ENCODE measurements around the gene HEATR1.

GRCh38 chr1:236541710-236542109 is 62.6 kb downstream of the HEATR1 start:
- TF ChIP-seq POLR2A (IDR thresholded peaks at IDR 0.05) = no peak
- TF ChIP-seq CTCF (IDR thresholded peaks at IDR 0.05) = no peak

Measured in thyroid gland (tissue), 4 donors.